Endothelial cell of umbilical vein (primary cell): ENCODE measurements around the gene METTL9. TPM values are rescaled to one million over a fixed set of nuclear protein-coding genes. Genes with fewer than 3 reads are reported as not detected.

Experiments used
- BruUV-seq: library from RNA; stranded (reverse); fragments of 400-500 nt; replicated peaks from 2 replicates; lab custom pipeline; 2021; lab: Mats Ljungman, UMichigan
- CTCF ChIA-PET: fragments of 300-600, 350-600 bp; sonication (Branson Sonifier 250); formaldehyde crosslinking; loops from one replicate; lab custom pipeline; 2021; ENCODE audit warnings: antibody characterized with exemption, inconsistent platforms; lab: Charles Lee
- POLR2A ChIA-PET: fragments of 300-600, 350-600 bp; sonication (Branson Sonifier 250); formaldehyde crosslinking; loops from one replicate; lab custom pipeline; 2021; ENCODE audit warnings: antibody characterized with exemption, inconsistent platforms; lab: Charles Lee
- DNase-seq: peaks from one replicate; pipeline ENCODE4 v3.0.0-alpha.2; 2011; ENCODE audit warnings: low read depth, low spot score
- FAIRE-seq: peaks from 2 replicates; lab custom pipeline; 2011; peaks lifted over from hg19 to GRCh38; lab: Jason Lieb, UNC
- H2AFZ ChIP-seq: 2 replicates; pipeline ENCODE4 v1.6.0; 2012; ENCODE audit warnings: low read depth, low read length, control low read depth, inconsistent platforms
- H3K27ac ChIP-seq: 2 replicates; pipeline ENCODE4 v1.5.1; 2011; ENCODE audit warnings: low read depth, mild to moderate bottlenecking, control low read depth, low read length, moderate library complexity; ENCODE audit not compliant: insufficient read depth
- H3K27me3 ChIP-seq, 2 experiments: 2 replicates each; pipeline versions ENCODE4 v1.6.0 to v1.6.1; 2011; ENCODE audit warnings: low read length in 2 of 2, mixed read lengths in 1 of 2; ENCODE audit not compliant: control insufficient read depth in 2 of 2, insufficient read depth in 2 of 2
- H3K36me3 ChIP-seq, 2 experiments: 2 replicates in 1 of 2; 3 replicates in 1 of 2; pipeline ENCODE4 v1.5.1; 2011; ENCODE audit warnings: low read length in 2 of 2, mild to moderate bottlenecking in 1 of 2, moderate library complexity in 1 of 2; ENCODE audit not compliant: control insufficient read depth in 2 of 2, insufficient read depth in 2 of 2; ENCODE audit errors: extremely low read depth in 1 of 2
- H3K4me1 ChIP-seq: 3 replicates; pipeline ENCODE4 v1.5.1; 2011; ENCODE audit warnings: mild to moderate bottlenecking, low read length; ENCODE audit not compliant: control insufficient read depth, insufficient read depth; ENCODE audit errors: extremely low read depth
- H3K4me2 ChIP-seq: 2 replicates; pipeline ENCODE4 v1.6.1; 2011; ENCODE audit warnings: low read length, control low read depth, mixed read lengths; ENCODE audit not compliant: insufficient read depth
- H3K4me3 ChIP-seq, 3 experiments: fragments of 200-600 bp in 1 of 3; sonication (generic), shearing (Covaris generic) in 1 of 3; replicated peaks in 1 of 3; 2 replicates each; pipeline ENCODE4 v1.5.1; 2011 to 2016; ENCODE audit warnings: control low read depth in 3 of 3, low read length in 3 of 3, mild to moderate bottlenecking in 2 of 3, inconsistent platforms in 1 of 3, low read depth in 1 of 3, moderate library complexity in 1 of 3; ENCODE audit not compliant: insufficient read depth in 1 of 3
- H3K79me2 ChIP-seq: 2 replicates; pipeline ENCODE4 v1.6.0; 2012; ENCODE audit warnings: low read length, inconsistent platforms; ENCODE audit not compliant: control insufficient read depth, insufficient read depth
- H3K9ac ChIP-seq: replicated peaks from 2 replicates; pipeline ENCODE3; 2011; ENCODE audit warnings: low read length, control low read depth; ENCODE audit not compliant: insufficient read depth; ENCODE audit errors: extremely low read depth
- H3K9me1 ChIP-seq: replicated peaks from 3 replicates; pipeline ENCODE4 v1.6.0; 2011; ENCODE audit warnings: mild to moderate bottlenecking, low read length; ENCODE audit not compliant: control insufficient read depth, insufficient read depth; ENCODE audit errors: extremely low read depth
- H3K9me3 ChIP-seq: replicated peaks from 2 replicates; pipeline ENCODE4 v1.5.1; 2012; ENCODE audit warnings: low read length, inconsistent platforms; ENCODE audit not compliant: control insufficient read depth, insufficient read depth
- H4K20me1 ChIP-seq: replicated peaks from 2 replicates; pipeline ENCODE3; 2011; ENCODE audit warnings: mild to moderate bottlenecking, low read length; ENCODE audit not compliant: control insufficient read depth, insufficient read depth; ENCODE audit errors: extremely low read depth
- CTCF ChIP-seq, 2 donors: IDR thresholded peaks; 1 replicate in 1 of 2; 2 replicates in 1 of 2; pipeline ENCODE4 v1.5.1; 2011; ENCODE audit warnings: low read length in 2 of 2, mild to moderate bottlenecking in 2 of 2, moderate library complexity in 2 of 2, control low read depth in 1 of 2, inconsistent platforms in 1 of 2, low read depth in 1 of 2; ENCODE audit not compliant: insufficient read depth in 1 of 2; ENCODE audit errors: extremely low read depth in 1 of 2
- EZH2 ChIP-seq: IDR thresholded peaks from 2 replicates; pipeline ENCODE4 v1.6.1; 2012; ENCODE audit warnings: borderline replicate concordance, low read depth, mild to moderate bottlenecking, moderate library complexity, low read length, inconsistent platforms; ENCODE audit not compliant: severe bottlenecking
- FOS ChIP-seq: IDR thresholded peaks from 2 replicates; pipeline ENCODE4 v1.6.1; 2011; ENCODE audit warnings: mild to moderate bottlenecking, low read length, moderate library complexity, borderline replicate concordance; ENCODE audit not compliant: insufficient read depth
- GATA2 ChIP-seq: IDR thresholded peaks from 2 replicates; pipeline ENCODE4 v1.7.0; 2011; ENCODE audit warnings: low read depth, mild to moderate bottlenecking, moderate library complexity, mixed read lengths, low read length; ENCODE audit not compliant: insufficient read length, insufficient read depth
- JUN ChIP-seq: IDR thresholded peaks from 2 replicates; pipeline ENCODE4 v1.6.1; 2011; ENCODE audit warnings: borderline replicate concordance, low read depth; ENCODE audit not compliant: insufficient read length, insufficient read depth
- MYC ChIP-seq: IDR thresholded peaks from one replicate; pipeline ENCODE4 v1.6.1; 2011; ENCODE audit warnings: mild to moderate bottlenecking, low read depth, low read length
- POLR2A ChIP-seq: IDR thresholded peaks from 2 replicates; pipeline ENCODE4 v1.6.1; 2012; ENCODE audit warnings: low read depth, mild to moderate bottlenecking, control low read depth, low read length
- POLR2AphosphoS5 ChIP-seq: IDR thresholded peaks from 2 replicates; pipeline ENCODE4 v1.6.1; 2012; ENCODE audit warnings: low read depth, mild to moderate bottlenecking, control low read depth, low read length, moderate library complexity; ENCODE audit not compliant: insufficient read depth
- dilution Hi-C: fragments of 300-500 bp; cut with MboI; formaldehyde crosslinking; loops from one replicate; pipeline ENCODE4 v1.15.0; 2019; ENCODE audit warnings: low sequenced_read_pairs; ENCODE audit not compliant: extremely low pct_ligation_motif_present
- intact Hi-C: fragments of 100-400 bp; cut with micrococcal nuclease; formaldehyde crosslinking; loops from one replicate; pipeline ENCODE4 v1.10.0; 2022
- polyA plus RNA-seq, 4 experiments: library from polyadenylated mRNA; depleted of rRNA in 3 of 4; stranded (reverse) in 3 of 4; unstranded in 1 of 4; fragments of >200 nt; gene quantifications; 2 replicates each; pipeline versions ENCODE4 v1.2.1 to v1.2.3, GENCODE V29; 2011 to 2012; ENCODE audit warnings: missing spikeins in 1 of 4
- total RNA-seq: library from RNA; stranded (reverse); gene quantifications from 2 replicates; pipeline ENCODE4 v1.2.3, GENCODE V29; 2021
- TF ChIP-seq, protein P1 (sequence below): IDR thresholded peaks from 2 replicates; pipeline ENCODE4 v1.6.1; 2011; ENCODE audit not compliant: insufficient read depth, insufficient read length

The METTL9 gene
- total and polyA plus RNA-seq, 2 donors (not counting 3 experiments of a cell fraction or from before 2014, with no cell fraction given), result 53.8 to 121 TPM

- no peak for TF ChIP-seq FOS
- no peak for TF ChIP-seq JUN
- no peak for TF ChIP-seq CTCF (IDR thresholded peaks at IDR 0.05; ENCODE audit: extremely low read depth in 1 of 2, insufficient read depth in 1 of 2, low read depth in 1 of 2, low read length in 2 of 2)
- TF ChIP-seq, protein P1, sequence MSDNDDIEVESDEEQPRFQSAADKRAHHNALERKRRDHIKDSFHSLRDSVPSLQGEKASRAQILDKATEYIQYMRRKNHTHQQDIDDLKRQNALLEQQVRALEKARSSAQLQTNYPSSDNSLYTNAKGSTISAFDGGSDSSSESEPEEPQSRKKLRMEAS, result no peak
- TF ChIP-seq GATA2, result no peak
- TF ChIP-seq POLR2AphosphoS5, result no peak
- no peak for TF ChIP-seq EZH2
- no peak for TF ChIP-seq POLR2A
- no peak for TF ChIP-seq MYC
- DNase-seq (no peak), FAIRE-seq (no peak)
- Histone ChIP-seq H3K9me1 (no peaks in the 10 kb centered on the region), H3K4me1 (no peaks in the 10 kb centered on the region), H3K9me3 (no peaks in the 10 kb centered on the region), H3K4me3 (no peak overlapping the region), H3K4me2 (no peak overlapping the region), H3K27me3 (peaks cover 7 to 17% of the 10 kb centered on the region in 2 experiments), H2AFZ (no peak overlapping the region), H3K36me3 (no peaks in the 10 kb centered on the region), H3K27ac (no peak overlapping the region), H3K9ac (no peak overlapping the region), H3K79me2 (no peaks in the 10 kb centered on the region), H4K20me1 (no peaks in the 10 kb centered on the region)
- intact Hi-C loops (no loop called here), dilution Hi-C loops (no loop called here)
- ChIA-PET POLR2A (no interaction called here), CTCF (interaction anchor here (4.2 kb wide), 1 partner anchor 10 kb away, joined by 29 read pairs; no protein-coding TSS in a partner anchor)
- BruUV-seq, result no TSS peak
Observed at GRCh38 chr16:21666772-21667171, 67.4 kb downstream of the METTL9 start.
